Measurements from ENCODE around the gene AGK.

The AGK gene

DNA sequence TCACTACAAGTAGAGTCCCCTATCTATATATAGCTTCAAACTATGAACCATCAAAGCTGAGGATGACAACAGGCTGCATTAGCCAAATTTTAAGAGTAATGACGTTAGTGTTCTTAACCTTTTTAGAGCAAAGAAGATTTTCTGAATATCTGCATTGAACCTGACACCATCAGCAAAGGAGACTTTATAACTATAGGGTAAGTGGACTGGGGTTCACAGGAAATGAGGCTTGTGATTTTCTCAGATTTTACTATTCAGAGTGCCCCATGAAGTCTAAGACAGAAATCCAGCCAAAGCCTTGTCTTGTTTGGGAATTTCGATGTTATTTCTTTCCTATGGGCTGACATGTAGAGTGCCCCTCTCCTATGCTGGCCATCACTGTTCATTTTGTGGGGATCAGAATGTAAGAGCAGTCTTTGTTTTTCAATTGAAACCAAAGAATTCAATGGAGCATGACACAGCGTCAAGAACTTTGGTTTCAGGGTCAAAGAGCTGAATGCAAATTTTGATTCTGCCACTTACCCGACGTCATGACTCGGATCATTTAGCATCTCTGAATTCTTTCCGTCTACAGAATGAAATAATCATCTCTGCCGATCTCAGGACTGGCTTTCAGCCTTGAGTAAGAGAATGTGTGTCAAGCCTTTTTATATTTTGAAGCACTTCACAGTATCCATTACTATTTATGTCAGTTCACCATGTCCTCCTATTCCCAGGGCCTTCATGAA, 98.1 kb downstream of the AGK start:
- DNase-seq = no peak

GRCh38 chr7:141649865-141650634, 98.8 kb downstream of the AGK start:
- peak; percentile 35 for DNase-seq

DNA sequence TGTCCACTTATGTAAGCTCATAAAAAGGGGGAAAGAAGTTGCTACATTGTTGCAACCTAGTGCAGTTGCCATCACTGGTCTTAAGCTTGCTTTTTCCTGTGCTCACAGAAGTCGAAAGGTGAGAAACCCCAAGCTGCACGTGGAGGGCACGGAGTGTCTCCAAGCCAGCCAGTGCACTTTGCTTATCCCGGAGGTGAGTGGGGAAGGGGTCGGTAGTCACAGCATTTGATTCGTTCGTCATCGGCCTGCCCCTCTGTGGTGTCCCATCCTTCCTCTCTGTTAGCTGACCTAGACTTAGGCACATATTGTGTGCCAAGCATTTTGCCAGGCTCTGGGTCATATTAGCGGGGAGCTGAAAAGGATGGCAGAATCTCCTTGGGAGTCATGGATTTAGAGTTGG, 100.2 kb downstream of the AGK start:
- no peak for DNase-seq

- DNase-seq = no peak
Observed at GRCh38 chr7:141652691-141653090, 101.5 kb downstream of the AGK start.

- peak; percentile 63 for DNase-seq
Observed at GRCh38 chr7:141654551-141654950, 103.3 kb downstream of the AGK start.

GRCh38 chr7:141659501-141659900, 108.3 kb downstream of the AGK start:
- DNase-seq = no peak

DNA sequence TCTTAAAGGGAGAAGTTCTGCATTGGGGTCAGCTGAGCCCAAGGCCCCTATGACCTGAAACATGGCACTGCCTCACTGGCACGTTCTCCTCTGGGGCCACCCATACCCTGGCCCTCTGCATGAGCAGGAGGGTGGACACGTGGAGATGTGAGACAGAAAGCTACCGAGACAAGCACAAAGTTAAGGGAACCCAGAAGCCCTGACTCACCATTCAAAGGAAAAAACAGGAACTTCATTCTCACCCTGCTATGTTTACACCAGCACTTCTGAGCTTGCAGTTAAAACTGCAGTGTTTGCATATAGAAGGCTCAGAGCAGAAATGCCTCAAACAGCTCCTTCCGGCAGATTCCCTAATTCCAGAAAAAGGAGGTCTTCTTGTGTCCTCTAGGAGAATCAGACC, 109.0 kb downstream of the AGK start:
- peak; percentile 35 for DNase-seq

- DNase-seq = no peak
Observed at GRCh38 chr7:141663081-141663849, 112.1 kb downstream of the AGK start.

- no peak for DNase-seq
Observed at GRCh38 chr7:141664450-141664849, 113.2 kb downstream of the AGK start.

DNA sequence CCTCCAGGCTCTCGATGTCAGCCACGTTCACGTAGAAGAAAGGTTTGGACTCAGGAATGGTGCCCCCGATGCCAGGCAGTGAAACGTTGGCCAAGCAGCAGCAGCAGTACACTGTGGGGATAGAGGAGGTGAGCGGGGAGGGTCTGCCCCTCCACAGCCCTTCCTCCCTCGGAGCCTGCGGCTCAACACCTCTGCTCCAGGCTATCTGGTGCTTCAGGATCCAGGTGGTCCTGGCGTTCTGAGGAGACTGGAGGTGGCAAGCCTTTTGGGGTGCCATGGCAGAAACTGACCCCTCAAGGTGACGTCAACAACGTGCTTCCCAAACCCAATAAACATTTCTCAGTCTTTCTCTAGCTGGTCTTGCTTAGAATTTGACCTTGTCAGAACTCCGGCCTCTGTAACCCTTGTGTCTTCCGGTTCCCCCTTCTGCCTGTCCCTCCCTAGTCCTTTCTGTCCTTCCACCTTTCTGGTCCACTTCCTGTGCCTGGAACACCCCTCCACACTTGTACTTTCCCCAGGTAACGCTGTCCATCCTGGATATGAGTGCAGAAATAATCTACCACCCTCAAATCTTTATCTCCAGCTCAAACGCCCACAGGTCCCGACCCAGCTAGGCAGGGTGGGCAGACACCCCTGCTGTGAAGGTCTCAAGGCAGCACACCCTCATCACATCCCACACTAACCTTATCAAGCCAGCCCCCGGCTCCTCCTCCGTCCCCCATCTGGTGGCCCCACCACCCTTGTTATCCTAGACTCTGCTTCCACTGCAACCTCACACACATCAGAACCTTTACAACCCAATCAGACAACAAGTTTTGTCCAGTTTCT, 114.2 kb downstream of the AGK start:
- DNase-seq = no peak

GRCh38 chr7:141666071-141666470, 114.9 kb downstream of the AGK start:
- DNase-seq = no peak

DNA sequence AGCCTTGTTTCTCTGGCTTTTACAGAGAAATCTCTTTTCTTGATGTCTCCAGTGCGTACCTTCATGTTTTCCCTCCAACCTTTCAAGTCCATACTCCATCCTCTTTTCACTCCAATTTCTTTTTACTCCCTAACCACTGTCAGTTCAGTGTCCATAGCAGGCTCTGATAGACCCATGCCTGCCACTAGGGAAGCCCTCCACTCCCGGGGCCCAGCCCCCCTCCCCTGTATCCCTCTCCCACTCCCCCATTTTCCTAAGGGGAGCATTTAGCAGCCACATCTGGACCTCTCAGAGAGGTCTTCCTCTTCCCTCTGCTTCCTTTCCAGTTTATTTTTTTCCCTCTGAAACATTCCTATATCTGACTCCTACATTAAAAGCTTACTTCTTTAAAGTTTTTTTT, 117.6 kb downstream of the AGK start:
- DNase-seq = no peak

GRCh38 chr7:141671705-141672496, 120.7 kb downstream of the AGK start:
- no peak for DNase-seq

DNA sequence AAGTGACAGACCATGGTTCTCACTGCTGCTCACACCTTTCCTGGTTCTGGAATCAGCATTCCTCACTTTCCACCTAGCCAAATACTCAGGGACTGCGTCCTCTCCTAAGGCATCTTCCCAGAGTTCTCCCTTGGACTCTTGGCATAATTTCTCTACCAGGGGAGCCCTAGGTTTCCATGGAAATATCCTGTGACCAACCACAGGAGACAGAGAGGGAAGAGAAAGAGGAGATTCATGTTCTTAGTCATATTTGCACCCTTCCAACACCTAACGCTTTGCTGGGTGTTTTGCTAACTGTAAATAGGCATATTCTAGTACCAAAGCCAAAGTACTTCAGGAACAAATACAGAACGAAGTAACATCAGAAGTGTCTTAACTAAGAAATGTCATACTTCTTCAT, 122.1 kb downstream of the AGK start:
- DNase-seq = no peak

DNA sequence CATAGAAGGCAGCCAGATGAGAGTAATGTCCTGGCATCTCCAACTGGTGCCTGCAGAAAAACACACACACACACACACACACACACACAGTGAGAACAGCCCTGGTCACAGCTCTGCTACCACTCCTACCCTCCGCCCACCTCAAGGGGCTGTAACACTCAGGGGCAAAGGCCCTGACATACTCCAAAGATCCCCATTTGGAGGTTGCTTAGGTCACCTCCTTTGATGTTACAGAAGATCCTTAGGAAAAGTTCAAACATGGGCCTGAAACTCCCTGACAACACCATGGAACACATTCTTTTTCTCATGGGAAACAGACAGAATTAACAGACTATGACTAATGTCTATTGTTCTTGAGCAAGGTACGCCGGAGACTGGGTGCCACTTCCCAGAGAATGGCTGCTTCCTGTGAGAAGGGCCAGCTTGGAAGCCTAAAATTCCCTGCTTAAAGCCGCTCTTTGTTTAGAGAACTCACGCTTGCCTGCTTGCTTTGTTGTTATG, 123.0 kb downstream of the AGK start:
- no peak for DNase-seq

DNA sequence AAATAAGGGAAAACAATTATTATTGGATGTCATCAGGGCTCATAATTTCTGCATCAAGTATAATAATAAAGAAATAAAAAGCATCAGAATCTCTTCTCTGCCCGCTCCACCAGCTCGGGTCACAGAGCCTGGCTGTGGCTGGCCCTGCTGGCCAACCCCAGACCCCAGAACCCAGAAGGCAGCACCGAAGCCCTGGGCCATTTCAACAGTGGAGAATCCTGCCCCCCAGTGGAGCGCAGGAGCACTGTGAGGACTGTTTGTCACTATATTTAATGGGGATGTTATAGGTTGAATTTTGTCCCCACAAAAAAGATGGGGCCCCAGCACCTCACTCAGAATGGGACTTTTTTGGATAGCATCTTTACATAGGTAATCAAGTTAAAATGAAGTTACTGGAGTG, 123.5 kb downstream of the AGK start:
- no peak for DNase-seq

DNA sequence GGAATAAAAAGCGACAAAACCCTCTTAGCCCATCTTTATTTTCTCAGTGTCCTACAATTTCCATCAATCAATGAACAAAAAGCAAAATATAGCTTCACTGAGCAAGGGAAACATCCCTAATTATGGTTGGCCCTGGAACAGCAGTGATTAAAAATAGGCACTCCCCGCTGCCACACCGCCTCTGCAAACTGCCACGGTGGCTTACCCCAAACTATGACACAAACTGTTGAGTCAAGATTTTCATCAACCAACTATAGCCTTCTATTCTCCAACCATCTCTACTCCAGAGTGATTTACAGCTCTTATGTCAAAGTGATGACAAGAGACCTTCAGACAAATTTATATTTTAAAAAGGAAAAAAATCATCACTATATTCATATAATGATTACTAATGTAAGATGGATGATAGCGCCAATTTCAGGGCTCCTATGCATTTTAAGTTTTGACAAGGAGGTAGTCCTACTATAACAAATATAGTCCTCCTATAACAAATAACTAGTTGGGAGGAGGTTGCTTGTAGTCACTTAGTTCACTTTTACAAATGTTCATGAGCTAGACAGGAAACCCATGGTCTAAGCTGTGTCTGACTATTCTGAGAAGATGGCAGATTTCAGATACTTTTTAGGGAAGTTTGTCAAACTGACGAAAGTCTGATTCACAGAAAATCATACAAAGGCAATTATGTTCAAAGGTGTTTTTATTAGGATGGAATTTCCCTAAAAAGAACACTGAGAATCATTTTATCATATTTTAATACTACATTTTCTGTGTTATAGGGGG, 124.4 kb downstream of the AGK start:
- DNase-seq = no peak

DNA sequence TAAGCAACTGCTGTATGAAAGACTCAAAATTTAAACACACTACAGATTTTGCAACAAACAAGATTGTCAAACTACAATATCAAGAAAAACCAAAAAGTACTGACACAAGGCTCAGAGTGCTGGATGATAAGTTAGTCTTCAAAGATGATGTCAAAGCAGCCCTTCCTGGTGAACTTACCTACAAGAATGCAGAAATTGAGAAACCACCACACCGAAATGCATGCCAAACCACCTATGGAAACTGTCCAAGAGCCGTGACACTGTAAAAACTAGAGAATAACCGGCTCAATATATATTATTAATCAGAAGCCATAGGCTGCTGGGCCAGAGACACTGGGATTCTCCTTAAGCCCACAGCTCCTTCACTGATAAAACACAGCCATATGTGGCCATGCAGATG, 125.4 kb downstream of the AGK start:
- no peak for DNase-seq

DNA sequence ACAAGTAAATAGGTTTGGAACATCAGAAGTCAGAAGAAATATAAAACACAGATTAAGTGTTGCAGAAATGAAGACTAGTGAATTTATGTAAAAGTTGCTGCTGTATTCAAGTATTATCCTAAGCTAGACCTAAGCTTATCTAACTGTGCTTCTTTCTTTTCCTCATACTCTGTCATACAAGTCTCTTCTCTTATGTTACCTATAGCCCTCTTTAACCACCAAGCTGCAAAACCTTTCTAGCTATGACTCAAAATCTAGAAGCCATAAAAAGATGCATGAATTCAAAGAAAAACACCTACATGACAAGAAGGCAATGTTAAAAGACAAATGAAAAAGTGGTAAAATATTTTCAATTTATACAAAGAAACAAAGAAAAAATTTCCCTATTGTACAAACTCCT, 127.8 kb downstream of the AGK start:
- DNase-seq = no peak

- no peak for DNase-seq
Observed at GRCh38 chr7:141685285-141686023, 134.2 kb downstream of the AGK start.

Data from CD4-positive, alpha-beta T cell treated with Interleukin-15 for 1 hour (primary cell).